DOHH2 (cell line): ENCODE results near the gene CAMK2D.

Experiments
- H3F3A ChIP-seq: fragments of 200-600 bp; sonication (generic), shearing (Covaris generic); 2 replicates; pipeline ENCODE4 v1.6.0; 2016; ENCODE audit warnings: antibody characterized with exemption, mild to moderate bottlenecking; ENCODE audit not compliant: control insufficient read depth, insufficient read depth
- H3K27ac ChIP-seq: fragments of 200-600 bp; sonication (generic); 2 replicates; pipeline ENCODE4 v1.5.1; 2014; ENCODE audit warnings: low read depth, mild to moderate bottlenecking, low read length, moderate library complexity
- H3K27me3 ChIP-seq: fragments of 200-600 bp; sonication (generic); 2 replicates; pipeline ENCODE4 v1.6.1; 2014; ENCODE audit warnings: mild to moderate bottlenecking, low read length, mixed read lengths; ENCODE audit not compliant: control insufficient read depth
- H3K36me3 ChIP-seq: fragments of 200-600 bp; sonication (generic); 2 replicates; pipeline ENCODE4 v1.6.1; 2014; ENCODE audit warnings: mild to moderate bottlenecking, low read length, moderate library complexity, mixed read lengths; ENCODE audit not compliant: control insufficient read depth
- H3K4me1 ChIP-seq: fragments of 200-600 bp; sonication (generic); 2 replicates; pipeline ENCODE4 v1.6.1; 2014; ENCODE audit warnings: mild to moderate bottlenecking, low read length, mixed read lengths; ENCODE audit not compliant: control insufficient read depth
- H3K4me2 ChIP-seq: fragments of 200-600 bp; sonication (generic); 2 replicates; pipeline ENCODE4 v1.6.0; 2014; ENCODE audit warnings: mild to moderate bottlenecking, low read length, moderate library complexity
- H3K4me3 ChIP-seq: fragments of 200-600 bp; sonication (generic); 2 replicates; pipeline ENCODE4 v1.5.1; 2014; ENCODE audit warnings: mild to moderate bottlenecking, low read length, mixed read lengths
- H3K79me2 ChIP-seq: fragments of 200-600 bp; sonication (generic); 2 replicates; pipeline ENCODE4 v1.6.1; 2014; ENCODE audit warnings: mild to moderate bottlenecking, low read length, mixed read lengths; ENCODE audit not compliant: control insufficient read depth
- H3K9me2 ChIP-seq: fragments of 200-600 bp; sonication (generic); replicated peaks from 2 replicates; pipeline ENCODE4 v1.6.1; 2014; ENCODE audit warnings: mild to moderate bottlenecking, low read length, mixed read lengths; ENCODE audit not compliant: control insufficient read depth
- H3K9me3 ChIP-seq: fragments of 200-600 bp; sonication (generic); 2 replicates; pipeline ENCODE4 v1.6.1; 2014; ENCODE audit warnings: antibody characterized with exemption, low read length, mixed read lengths; ENCODE audit not compliant: control insufficient read depth, insufficient read depth
- H4K20me1 ChIP-seq: fragments of 200-600 bp; sonication (generic); 2 replicates; pipeline ENCODE4 v1.6.0; 2014; ENCODE audit warnings: low read depth, mild to moderate bottlenecking, antibody characterized with exemption, low read length, moderate library complexity; ENCODE audit not compliant: control insufficient read depth, insufficient read depth
- EZH2phosphoT487 ChIP-seq: fragments of 200-600 bp; sonication (generic); IDR thresholded peaks from 2 replicates; pipeline ENCODE4 v1.6.1; 2017; ENCODE audit warnings: borderline replicate concordance, mild to moderate bottlenecking, antibody characterized with exemption, low read length, moderate library complexity, mixed read lengths
- TF ChIP-seq, protein P1 (sequence below): fragments of 200-600 bp; sonication (generic); IDR thresholded peaks from one replicate; pipeline ENCODE4 v1.5.1; 2014; ENCODE audit warnings: antibody characterized with exemption, mild to moderate bottlenecking, low read depth, low read length; ENCODE audit not compliant: poor library complexity, severe bottlenecking

CAMK2D gene

DNA sequence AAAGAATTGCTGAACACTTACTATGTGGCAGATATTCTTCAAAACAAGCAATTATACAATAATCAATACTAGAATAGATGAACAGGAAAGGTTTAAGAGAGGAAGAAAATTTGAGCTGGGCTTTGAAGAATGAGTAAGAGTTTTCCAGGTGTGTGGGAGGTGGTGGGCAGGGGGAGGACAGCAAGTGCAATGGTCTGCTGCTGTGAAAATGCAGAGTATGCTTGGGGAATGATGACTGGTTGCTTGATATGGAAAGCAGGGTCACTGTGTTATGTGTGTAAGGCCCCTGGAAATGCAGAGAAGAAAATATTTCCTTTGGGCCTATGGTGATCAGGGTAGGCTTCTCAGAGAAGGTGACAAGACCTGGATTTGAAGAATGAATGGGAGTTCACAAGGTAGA lies 300.3 kb downstream of the CAMK2D start:
- Histone ChIP-seq H4K20me1 (no peaks in the 10 kb centered on the region), H3K79me2 (no peaks in the 10 kb centered on the region), H3K9me3 (no peaks in the 10 kb centered on the region), H3K9me2 (no peaks in the 10 kb centered on the region), H3F3A (no peaks in the 10 kb centered on the region), H3K4me1 (no peaks in the 10 kb centered on the region), H3K4me3 (no peak overlapping the region), H3K27me3 (no peaks in the 10 kb centered on the region), H3K36me3 (peaks cover 76% of the 10 kb centered on the region), H3K27ac (no peak overlapping the region), H3K4me2 (no peak overlapping the region)
- no peak for TF ChIP-seq EZH2phosphoT487
- TF ChIP-seq, protein P1, sequence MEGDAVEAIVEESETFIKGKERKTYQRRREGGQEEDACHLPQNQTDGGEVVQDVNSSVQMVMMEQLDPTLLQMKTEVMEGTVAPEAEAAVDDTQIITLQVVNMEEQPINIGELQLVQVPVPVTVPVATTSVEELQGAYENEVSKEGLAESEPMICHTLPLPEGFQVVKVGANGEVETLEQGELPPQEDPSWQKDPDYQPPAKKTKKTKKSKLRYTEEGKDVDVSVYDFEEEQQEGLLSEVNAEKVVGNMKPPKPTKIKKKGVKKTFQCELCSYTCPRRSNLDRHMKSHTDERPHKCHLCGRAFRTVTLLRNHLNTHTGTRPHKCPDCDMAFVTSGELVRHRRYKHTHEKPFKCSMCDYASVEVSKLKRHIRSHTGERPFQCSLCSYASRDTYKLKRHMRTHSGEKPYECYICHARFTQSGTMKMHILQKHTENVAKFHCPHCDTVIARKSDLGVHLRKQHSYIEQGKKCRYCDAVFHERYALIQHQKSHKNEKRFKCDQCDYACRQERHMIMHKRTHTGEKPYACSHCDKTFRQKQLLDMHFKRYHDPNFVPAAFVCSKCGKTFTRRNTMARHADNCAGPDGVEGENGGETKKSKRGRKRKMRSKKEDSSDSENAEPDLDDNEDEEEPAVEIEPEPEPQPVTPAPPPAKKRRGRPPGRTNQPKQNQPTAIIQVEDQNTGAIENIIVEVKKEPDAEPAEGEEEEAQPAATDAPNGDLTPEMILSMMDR = no peak

DNA sequence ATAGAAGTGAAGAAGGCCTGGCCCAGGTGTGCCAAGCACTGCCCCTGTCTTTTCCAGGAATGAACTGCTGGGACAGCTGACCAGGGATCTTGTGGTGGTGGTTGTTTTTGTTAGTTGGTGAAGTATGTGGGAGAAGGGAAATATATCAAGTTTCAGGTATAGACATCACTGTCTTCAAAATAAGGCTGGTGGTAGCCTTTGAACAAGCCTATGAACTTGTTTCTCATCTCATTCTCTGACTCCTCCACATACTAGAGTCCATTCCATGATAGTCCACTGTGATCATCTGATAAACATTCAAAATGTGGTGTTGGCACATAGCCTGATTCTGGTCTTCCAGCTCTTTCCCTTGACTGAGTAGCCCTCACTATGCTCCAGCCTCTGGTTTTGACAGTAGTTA lies 303.7 kb downstream of the CAMK2D start:
- Histone ChIP-seq H3K79me2 (no peaks in the 10 kb centered on the region), H3K9me2 (no peaks in the 10 kb centered on the region), H3K27ac (no peak overlapping the region), H3K4me2 (no peak overlapping the region), H3F3A (no peaks in the 10 kb centered on the region), H3K9me3 (no peaks in the 10 kb centered on the region), H3K36me3 (peaks cover 88% of the 10 kb centered on the region), H3K4me3 (no peak overlapping the region), H3K4me1 (peaks cover 28% of the 10 kb centered on the region), H3K27me3 (no peaks in the 10 kb centered on the region), H4K20me1 (no peaks in the 10 kb centered on the region)
- TF ChIP-seq, protein P1 = no peak
- no peak for TF ChIP-seq EZH2phosphoT487

DNA sequence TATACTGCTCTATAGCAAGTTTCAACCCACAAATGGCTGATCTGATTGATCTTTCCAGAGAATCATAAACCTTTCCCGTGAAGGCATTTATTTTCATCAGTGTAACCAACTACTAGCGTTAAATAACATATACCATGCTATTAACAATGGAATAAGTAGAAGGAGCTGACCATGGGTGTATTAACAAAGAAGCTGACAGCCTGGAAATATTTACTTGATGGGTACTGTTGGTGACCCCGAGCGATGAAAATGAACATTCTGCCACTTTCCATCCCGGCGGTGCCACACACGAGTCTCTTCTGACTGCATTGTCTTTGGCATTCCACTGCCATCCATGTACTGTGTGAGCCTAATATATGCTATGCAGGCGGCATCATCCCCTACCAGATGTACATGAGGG lies 304.4 kb downstream of the CAMK2D start:
- H3K27ac ChIP-seq = no peak overlapping the region
- no peaks in the 10 kb centered on the region for H3F3A ChIP-seq
- H3K27me3 ChIP-seq = no peaks in the 10 kb centered on the region
- H3K36me3 ChIP-seq = peaks cover 89% of the 10 kb centered on the region
- no peaks in the 10 kb centered on the region for H3K9me2 ChIP-seq
- no peak overlapping the region for H3K4me3 ChIP-seq
- H3K79me2 ChIP-seq = no peaks in the 10 kb centered on the region
- no peak overlapping the region for H3K4me2 ChIP-seq
- no peaks in the 10 kb centered on the region for H3K9me3 ChIP-seq
- TF ChIP-seq EZH2phosphoT487 = no peak
- H4K20me1 ChIP-seq = no peaks in the 10 kb centered on the region
- peaks cover 28% of the 10 kb centered on the region for H3K4me1 ChIP-seq

DNA sequence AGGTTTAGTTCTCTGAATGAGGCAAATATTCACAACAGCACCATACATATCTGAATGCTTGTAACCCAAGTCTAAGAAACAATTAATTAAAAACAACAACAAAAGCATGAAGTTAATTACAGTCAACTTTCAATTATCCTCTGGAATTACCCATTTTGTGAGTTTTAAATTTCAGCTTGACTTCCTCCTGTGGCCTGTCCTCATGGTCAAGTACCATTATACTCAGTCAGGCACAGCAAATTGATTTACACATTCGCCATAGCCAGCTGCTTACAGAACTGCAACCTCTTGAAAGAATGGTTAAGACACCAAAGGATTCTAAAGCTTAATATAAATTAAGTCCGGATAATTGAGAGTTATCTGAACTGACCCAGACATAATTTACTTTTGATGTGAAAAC lies 306.5 kb downstream of the CAMK2D start:
- H3K4me2 ChIP-seq = no peak overlapping the region
- peaks cover 28% of the 10 kb centered on the region for H3K4me1 ChIP-seq
- H3K9me3 ChIP-seq = no peaks in the 10 kb centered on the region
- TF ChIP-seq, protein P1 = no peak
- TF ChIP-seq EZH2phosphoT487 = no peak
- H3K36me3 ChIP-seq = peaks cover 73% of the 10 kb centered on the region
- H3K79me2 ChIP-seq = no peaks in the 10 kb centered on the region
- peaks cover 3% of the 10 kb centered on the region; the same call in 1 of the 2 replicates for H3F3A ChIP-seq
- H3K27me3 ChIP-seq = no peaks in the 10 kb centered on the region
- no peaks in the 10 kb centered on the region for H4K20me1 ChIP-seq
- H3K4me3 ChIP-seq = no peak overlapping the region
- H3K27ac ChIP-seq = no peak overlapping the region
- H3K9me2 ChIP-seq = no peaks in the 10 kb centered on the region
